LNCAP (cell line): ENCODE measurements around the gene DUSP10.

Experiments
- TF ChIP-seq, protein P1 (sequence below): fragments of 450-650 bp; IDR thresholded peaks from 2 replicates; pipeline ENCODE4 v1.5.1; 2017; ENCODE audit warnings: mild to moderate bottlenecking

The DUSP10 gene

DNA sequence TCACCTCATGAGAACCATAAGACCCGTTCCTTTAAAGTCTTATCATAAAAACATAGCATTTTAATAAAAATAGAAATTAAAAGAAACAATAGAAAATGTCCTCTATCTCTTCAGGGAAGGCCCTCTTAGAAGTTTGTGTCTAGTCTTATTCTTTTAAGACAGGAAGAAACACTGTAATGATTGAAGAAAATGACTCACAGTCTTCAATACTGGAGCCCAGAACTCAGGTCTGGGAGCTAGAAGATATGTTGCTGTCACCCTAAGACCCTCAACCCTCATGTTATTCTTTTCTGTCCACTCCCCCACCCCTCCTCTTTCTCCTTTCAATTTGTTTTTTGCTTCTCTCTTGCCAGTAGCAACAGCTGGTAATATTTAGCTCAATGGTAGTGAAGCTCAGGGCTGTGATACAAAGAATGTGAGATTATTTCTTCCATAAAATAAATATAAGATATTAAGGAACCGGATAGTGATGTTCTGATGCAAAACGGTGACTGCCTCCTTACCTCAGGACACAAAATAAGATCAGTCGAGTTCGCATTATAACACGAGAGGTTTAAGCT, 12.0 kb downstream of the DUSP10 start:
- TF ChIP-seq, protein P1, sequence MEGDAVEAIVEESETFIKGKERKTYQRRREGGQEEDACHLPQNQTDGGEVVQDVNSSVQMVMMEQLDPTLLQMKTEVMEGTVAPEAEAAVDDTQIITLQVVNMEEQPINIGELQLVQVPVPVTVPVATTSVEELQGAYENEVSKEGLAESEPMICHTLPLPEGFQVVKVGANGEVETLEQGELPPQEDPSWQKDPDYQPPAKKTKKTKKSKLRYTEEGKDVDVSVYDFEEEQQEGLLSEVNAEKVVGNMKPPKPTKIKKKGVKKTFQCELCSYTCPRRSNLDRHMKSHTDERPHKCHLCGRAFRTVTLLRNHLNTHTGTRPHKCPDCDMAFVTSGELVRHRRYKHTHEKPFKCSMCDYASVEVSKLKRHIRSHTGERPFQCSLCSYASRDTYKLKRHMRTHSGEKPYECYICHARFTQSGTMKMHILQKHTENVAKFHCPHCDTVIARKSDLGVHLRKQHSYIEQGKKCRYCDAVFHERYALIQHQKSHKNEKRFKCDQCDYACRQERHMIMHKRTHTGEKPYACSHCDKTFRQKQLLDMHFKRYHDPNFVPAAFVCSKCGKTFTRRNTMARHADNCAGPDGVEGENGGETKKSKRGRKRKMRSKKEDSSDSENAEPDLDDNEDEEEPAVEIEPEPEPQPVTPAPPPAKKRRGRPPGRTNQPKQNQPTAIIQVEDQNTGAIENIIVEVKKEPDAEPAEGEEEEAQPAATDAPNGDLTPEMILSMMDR = no peak

DNA sequence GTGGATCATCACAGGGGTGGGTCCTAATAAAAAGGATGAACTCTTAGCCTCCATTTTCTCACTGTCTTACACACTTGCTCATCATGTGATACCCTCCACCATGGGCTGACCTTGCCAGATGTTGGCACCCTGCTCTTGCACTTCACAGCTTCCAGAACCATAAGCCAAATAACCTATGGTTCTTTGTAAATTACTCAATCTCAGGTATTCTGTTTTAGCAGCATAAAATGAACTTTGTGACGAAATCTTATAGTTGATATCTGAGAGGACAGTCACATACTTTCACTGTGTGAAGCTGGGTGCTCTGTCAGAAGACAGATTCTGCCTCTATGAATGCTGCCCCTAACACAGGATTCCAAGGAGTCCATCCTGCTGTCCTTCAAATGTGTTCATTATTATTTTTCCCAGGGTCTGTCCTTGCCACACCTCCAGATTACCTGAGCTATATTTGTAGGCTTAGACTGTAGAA, 13.8 kb downstream of the DUSP10 start:
- TF ChIP-seq, protein P1 = no peak

DNA sequence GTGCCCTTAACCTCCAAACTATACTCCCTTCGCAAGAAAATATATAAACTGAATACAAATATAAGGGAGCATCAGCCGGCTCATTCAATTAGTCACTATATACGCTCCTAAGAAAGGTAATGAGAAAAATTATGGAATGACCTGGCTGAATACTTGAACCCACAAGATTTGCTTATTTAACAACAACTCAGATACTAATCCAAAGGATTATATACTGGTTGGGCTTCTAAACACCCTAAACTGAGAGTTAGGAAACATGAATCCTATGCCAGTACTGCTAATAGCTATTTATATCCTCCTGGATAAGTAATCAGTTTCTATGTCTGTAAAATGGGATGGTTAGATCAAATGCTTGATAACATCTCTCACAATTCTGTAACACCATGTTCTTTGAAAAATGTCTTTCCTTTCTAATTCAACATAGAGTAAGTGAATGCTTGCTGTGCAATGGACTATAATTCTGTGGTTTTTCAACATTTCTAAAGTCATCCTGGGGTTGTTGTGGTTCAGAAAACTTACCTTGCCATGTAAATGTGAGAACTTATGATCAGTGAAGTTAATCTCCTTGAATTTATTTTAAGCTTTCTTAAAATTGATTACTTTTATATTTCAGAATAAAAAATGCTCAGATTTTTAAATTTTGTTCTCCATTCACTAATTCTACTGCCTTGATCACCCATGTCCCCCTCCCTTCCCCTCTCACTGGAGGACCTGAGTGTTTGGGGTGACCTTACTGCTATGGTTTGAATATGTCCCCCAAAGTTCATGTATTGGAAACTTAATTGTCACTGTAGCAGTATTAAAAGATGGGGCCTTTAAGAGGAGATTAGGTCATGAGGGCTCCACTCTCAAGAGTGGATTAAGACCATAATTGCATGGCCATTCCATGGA, 14.5 kb downstream of the DUSP10 start:
- TF ChIP-seq, protein P1 = no peak

DNA sequence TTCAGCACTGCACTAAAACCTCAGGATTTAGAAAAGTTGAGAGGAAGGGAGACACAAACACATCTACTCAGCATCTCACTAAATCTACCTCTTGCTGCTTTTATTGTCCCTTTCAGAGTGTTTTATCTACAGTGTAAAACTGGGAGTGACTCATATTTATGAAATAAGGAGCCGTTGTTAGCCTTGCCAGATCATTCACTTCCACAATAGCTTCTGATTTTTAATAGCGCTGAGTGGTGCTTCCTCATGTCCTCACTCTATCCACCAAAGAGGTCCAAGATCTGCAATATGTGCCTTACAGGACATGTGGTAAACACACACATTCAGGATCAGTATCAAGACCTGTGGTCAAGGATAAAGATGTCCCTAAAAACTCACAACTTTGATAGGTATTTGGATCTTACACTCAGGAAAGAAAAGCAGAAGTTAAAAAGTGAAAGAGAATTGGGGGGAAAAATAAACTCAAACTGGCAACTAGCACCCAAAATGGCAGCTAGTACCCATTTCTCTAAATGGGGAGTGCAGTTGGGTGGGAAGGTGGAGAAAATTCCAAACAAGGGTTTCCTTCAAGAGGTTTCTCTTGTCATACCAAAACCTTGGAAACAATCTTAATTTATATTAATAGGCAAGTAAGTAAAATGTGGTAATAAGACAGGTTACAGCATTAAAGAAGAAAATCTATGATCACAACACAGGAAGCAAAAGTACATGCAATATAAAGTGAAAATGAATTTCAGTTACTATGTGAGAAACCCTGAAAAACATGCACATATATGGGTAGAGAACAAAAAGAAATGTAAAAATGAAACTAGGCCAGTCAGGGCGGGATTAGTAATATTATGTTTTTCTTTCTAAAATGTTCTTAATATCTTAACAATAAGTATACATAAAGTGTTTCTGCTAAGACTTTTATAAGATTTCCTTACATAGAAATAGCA, 15.9 kb downstream of the DUSP10 start:
- TF ChIP-seq, protein P1 = no peak

DNA sequence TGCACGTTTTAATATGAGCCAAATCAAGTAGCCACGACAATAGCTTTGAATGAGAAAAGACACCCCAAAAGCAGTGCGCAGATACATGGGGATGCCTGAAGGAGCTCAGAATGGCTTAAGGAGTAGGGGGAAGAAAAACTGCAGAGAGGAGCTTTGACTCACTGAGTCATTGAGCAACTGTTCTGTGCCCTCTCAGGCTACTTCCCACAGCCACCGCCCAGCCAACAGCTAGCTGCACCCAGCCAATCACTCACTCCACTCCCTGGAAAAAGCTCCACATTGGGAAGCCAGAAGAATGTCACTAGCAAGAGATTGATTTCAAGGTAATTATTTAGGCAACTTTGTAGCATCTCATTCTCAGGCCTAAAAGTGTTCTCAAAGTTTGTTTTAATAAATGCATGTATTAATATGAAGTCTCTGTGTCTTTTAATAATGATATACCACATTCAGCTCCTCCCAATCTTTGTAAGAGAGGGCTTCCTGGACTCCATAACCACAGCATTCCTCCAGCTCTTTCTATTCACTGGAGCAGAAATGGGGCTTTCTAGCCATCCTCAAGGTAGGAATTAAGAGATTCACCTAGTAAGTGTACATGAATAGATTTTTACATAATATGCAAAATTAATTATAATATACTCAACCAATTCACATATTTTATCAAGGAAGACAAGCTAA, 16.8 kb downstream of the DUSP10 start:
- TF ChIP-seq, protein P1 = no peak

DNA sequence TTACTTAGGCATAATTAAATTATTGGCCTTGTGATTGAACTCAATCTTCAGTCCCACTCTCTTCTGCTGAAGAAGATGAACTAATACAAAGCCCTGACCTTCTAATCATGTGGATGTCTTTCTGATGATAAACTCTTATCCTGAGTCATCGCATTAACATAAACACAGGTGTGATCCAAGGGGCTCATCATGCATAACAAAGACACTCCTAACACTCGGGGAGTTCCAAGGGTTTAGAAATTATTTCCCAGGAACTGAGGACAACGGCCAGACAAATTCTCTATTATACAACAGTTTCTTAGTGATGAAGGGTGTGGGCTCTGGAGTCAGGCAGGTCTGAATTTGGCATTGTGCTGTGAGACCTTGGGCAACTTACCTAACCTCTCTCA, 18.0 kb downstream of the DUSP10 start:
- TF ChIP-seq, protein P1 = no peak
